AG04449 (cell line): Measurements from ENCODE around the gene ARGFX.

Experiments
- CTCF ChIA-PET: fragments of 350-600 bp; formaldehyde crosslinking; extraction: SDS; loops from one replicate; lab custom pipeline; 2021; ENCODE audit warnings: antibody characterized with exemption; lab: Yijun Ruan, JAX
- POLR2A ChIA-PET: fragments of 400-600, 350-600 bp; formaldehyde crosslinking; extraction: SDS; loops from one replicate; lab custom pipeline; 2020; ENCODE audit warnings: antibody characterized with exemption, inconsistent platforms; lab: Yijun Ruan, JAX
- DNase-seq: peaks from one replicate; pipeline ENCODE4 v3.0.0-alpha.2; 2010; ENCODE audit warnings: low read depth, low spot score
- H3K4me3 ChIP-seq: 2 replicates; pipeline ENCODE4 v1.5.1; 2011; ENCODE audit warnings: low read depth, mild to moderate bottlenecking, control low read depth, low read length
- TF ChIP-seq, protein P1 (sequence below): IDR thresholded peaks from one replicate; pipeline ENCODE4 v1.5.1; 2011; ENCODE audit warnings: mild to moderate bottlenecking, moderate library complexity, low read length, control low read depth, inconsistent platforms; ENCODE audit not compliant: insufficient read depth; ENCODE audit errors: missing control alignments

The ARGFX gene

DNA sequence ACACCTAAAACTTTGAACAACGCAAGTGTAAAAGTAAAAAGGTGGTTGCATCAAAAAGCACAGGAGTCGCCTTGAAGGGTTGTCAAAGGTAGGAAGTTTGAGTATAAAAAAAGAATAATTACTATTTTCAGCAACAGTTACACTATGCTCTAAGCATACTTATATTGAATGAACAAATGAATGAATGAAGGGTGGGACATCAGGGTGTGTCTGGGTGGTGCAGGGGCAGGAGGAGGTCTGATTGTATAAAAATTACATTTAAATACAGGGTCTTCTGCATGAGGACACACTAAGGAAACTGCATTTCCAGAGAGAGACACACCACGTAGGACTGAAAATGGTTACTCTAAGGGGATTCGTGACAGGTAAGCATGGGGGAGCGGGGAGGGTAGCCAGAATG lies at the start of gene ARGFX:
TSS of gene ARGFX (plus strand) at position 301 of the 400 bp plus-strand sequence. CDS start 2,765 bp downstream, outside the sequence.
- no peak for DNase-seq
- ChIA-PET CTCF (no interaction called here), POLR2A (no interaction called here)
- TF ChIP-seq, protein P1, sequence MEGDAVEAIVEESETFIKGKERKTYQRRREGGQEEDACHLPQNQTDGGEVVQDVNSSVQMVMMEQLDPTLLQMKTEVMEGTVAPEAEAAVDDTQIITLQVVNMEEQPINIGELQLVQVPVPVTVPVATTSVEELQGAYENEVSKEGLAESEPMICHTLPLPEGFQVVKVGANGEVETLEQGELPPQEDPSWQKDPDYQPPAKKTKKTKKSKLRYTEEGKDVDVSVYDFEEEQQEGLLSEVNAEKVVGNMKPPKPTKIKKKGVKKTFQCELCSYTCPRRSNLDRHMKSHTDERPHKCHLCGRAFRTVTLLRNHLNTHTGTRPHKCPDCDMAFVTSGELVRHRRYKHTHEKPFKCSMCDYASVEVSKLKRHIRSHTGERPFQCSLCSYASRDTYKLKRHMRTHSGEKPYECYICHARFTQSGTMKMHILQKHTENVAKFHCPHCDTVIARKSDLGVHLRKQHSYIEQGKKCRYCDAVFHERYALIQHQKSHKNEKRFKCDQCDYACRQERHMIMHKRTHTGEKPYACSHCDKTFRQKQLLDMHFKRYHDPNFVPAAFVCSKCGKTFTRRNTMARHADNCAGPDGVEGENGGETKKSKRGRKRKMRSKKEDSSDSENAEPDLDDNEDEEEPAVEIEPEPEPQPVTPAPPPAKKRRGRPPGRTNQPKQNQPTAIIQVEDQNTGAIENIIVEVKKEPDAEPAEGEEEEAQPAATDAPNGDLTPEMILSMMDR, result no peak
- H3K4me3 ChIP-seq, result no peak within 1 kb of the TSS

DNA sequence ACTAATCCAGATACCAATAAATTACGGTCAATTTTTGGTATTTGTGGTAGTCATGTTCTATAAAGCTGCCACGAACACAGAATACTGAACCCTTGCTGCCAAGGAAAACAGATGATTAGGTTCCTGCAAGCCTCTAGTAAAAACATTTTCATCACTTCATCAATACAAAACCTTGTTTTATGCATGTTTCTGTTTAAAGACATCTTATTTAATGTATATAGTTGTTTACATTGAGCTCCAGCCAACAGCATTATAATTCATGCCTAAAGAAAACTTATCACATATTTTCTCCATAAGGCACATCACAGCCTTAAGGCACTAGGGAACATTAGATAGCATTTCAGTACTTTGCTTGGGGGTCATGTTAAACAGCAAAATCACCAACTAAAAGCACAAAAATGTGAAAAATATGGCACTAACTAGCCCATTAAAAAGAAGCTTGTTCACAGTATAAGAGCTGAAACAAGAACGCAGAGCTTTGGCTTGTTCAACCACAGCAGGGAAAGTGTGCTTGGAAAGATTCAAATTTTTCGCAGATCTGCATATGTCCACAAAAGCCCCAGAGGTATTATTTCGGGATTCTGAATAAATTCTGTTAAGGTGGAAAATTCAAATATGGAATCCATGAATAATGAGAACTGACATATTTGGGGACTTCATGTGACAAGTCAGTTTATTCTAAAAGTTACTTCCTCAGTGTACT lies 49.6 kb upstream of the ARGFX start:
- TF ChIP-seq, protein P1, result no peak
- no peak for DNase-seq
- ChIA-PET POLR2A (no interaction called here), CTCF (interaction anchor here (1.8 to 3.7 kb wide), 2 partner anchors 10 to 11 kb away, joined by 4 to 14 read pairs; no protein-coding TSS in a partner anchor)
- H3K4me3 ChIP-seq, result no peak overlapping the region

DNA sequence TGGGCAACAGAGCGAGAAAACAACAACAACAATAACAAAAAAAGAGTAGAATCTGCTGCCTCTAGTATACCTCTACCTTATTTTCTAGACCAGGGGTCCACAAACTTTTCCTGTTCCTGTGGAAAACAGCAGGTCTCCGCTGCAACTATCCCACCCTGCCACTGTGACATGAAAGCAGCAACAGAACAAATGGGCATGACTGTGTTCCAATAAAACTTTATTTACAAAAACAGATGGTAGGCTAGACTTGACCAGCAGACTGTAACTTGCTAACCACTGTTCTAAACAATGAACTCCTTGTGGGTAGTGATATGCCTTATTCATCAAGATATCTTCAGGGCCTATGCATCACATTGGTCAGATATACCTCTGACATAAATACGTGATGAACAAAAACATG lies 47.2 kb upstream of the ARGFX start:
- TF ChIP-seq, protein P1, result no peak
- H3K4me3 ChIP-seq, result no peak overlapping the region
- POLR2A ChIA-PET, result no interaction called here
- no peak for DNase-seq
- CTCF ChIA-PET, result no interaction called here

DNA sequence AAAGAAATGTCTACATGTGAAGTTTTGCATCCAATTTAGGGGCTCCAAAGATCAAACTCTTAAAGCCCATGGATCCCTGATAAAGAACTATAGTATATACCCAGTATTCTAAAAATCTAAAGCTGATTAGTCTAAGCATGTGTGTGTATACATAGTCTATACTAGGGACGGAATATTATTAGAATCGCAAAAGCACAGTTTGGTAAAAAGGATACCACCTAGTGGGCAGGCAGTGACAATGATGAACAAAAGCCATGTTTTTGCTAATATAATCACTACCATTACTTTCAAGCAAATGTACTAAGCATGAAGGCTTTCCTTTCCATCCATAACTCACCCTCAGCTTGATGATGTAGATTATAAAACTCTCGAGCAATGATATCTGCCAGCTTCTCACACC lies 38.4 kb upstream of the ARGFX start:
- ChIA-PET CTCF (interaction anchor here (0.5 to 4.6 kb wide), 12 partner anchors 9 to 971 kb away, joined by 3 to 21 read pairs (median 4); partner anchors contain the start of gene POLQ), POLR2A (no interaction called here)
- TF ChIP-seq, protein P1, result peak; percentile 53
- no peak for DNase-seq
- H3K4me3 ChIP-seq, result no peak overlapping the region

DNA sequence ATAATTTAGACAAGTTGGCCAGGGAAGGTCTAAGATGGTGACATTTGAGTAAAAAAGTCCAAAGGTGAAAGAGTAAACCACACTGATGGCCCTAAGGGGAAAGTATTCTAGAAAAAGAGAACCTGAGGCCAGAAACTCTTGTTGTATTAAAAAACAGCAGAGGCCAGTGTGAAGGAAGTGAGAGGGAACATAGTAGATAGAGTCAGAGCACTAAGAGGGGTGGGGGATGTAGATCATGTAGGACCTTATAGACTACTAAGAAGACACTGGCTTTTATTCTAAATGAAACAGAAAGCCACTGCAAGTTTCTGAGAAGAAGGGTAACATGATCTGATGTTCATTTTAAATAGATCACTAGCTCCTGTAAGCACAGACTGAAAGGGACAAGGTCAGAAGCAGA lies 36.5 kb upstream of the ARGFX start:
- CTCF ChIA-PET, result interaction anchor here (2.0 to 4.6 kb wide), 3 partner anchors 10 to 970 kb away, joined by 6 to 21 read pairs (median 21); partner anchors contain the start of gene POLQ
- TF ChIP-seq, protein P1, result no peak
- H3K4me3 ChIP-seq, result no peak overlapping the region
- DNase-seq, result no peak
- POLR2A ChIA-PET, result no interaction called here

DNA sequence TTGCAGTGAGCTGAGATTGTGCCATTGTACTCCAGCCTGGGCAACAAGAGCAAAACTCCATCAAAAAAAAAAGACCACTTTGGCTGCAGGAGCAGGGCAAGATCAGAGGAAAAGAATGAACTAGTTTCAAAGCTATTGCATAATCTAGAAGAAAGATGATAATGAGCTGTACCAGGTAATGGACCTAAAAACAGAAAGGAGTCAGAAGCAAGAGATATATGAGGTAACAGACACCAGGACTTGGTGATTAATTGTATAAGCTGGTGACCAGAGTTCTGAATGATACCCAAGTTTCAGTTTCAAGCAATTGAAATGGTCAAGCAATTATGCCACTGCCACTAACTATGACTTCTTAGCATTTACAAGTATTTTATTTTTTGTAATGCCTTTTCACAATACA lies 24.8 kb upstream of the ARGFX start:
- ChIA-PET POLR2A (no interaction called here), CTCF (interaction anchor here (4.9 kb wide), 1 partner anchor 13 kb away, joined by 21 read pairs; no protein-coding TSS in a partner anchor)
- no peak for DNase-seq
- H3K4me3 ChIP-seq, result no peak overlapping the region
- TF ChIP-seq, protein P1, result no peak
